ENCODE data around the gene MCCC2.

MCCC2 gene

GRCh38 chr5:71701407-71701806 is 114.3 kb downstream of the MCCC2 start:
- CTCF ChIA-PET = no interaction called here
- no peak for DNase-seq
- H3K9me3 Mint-ChIP-seq = peaks cover 3% of the 10 kb centered on the region
- H3K4me3 Mint-ChIP-seq = no peak overlapping the region
- peaks cover 8% of the 10 kb centered on the region for H3K4me1 Mint-ChIP-seq
- no peak overlapping the region for H3K27ac Mint-ChIP-seq
- peaks cover 2% of the 10 kb centered on the region for H3K36me3 Mint-ChIP-seq
- peaks cover 18% of the 10 kb centered on the region for H3K27me3 Mint-ChIP-seq

GRCh38 chr5:71703941-71704340 is 116.8 kb downstream of the MCCC2 start:
- CTCF ChIA-PET = no interaction called here
- H3K4me1 Mint-ChIP-seq = no peaks in the 10 kb centered on the region
- no peaks in the 10 kb centered on the region for H3K9me3 Mint-ChIP-seq
- peaks cover 23% of the 10 kb centered on the region for H3K27me3 Mint-ChIP-seq
- no peak overlapping the region for H3K27ac Mint-ChIP-seq
- H3K36me3 Mint-ChIP-seq = no peaks in the 10 kb centered on the region
- no peak overlapping the region for H3K4me3 Mint-ChIP-seq
- no peak for DNase-seq

- no peak for DNase-seq
- no peak overlapping the region for H3K27ac Mint-ChIP-seq
- CTCF ChIA-PET = no interaction called here
- H3K4me3 Mint-ChIP-seq = no peak overlapping the region
- no peaks in the 10 kb centered on the region for H3K4me1 Mint-ChIP-seq
- peaks cover 23% of the 10 kb centered on the region for H3K27me3 Mint-ChIP-seq
- H3K9me3 Mint-ChIP-seq = no peaks in the 10 kb centered on the region
- no peaks in the 10 kb centered on the region for H3K36me3 Mint-ChIP-seq
Measured at GRCh38 chr5:71705421-71705820, 118.3 kb downstream of the MCCC2 start.

GRCh38 chr5:71706906-71707305 is 119.8 kb downstream of the MCCC2 start:
- CTCF ChIA-PET = no interaction called here
- Mint-ChIP-seq H3K27ac (no peak overlapping the region), H3K4me3 (no peak overlapping the region), H3K27me3 (peaks cover 16% of the 10 kb centered on the region), H3K9me3 (no peaks in the 10 kb centered on the region), H3K36me3 (no peaks in the 10 kb centered on the region), H3K4me1 (no peaks in the 10 kb centered on the region)
- DNase-seq = no peak
